B cell (primary cell): ENCODE results near the gene PLD5. TPM values are rescaled to one million over a fixed set of nuclear protein-coding genes. Genes with fewer than 3 reads are reported as not detected.

Source experiments
- ATAC-seq: fragments of 200-7000 bp; cut with Tn5 transposase; one replicate; pipeline ENCODE4 v1.10.0; 2021; ENCODE audit warnings: low read depth, mild to moderate bottlenecking, moderate number of reproducible peaks, moderate library complexity
- CTCF ChIA-PET: fragments of 350-600 bp; sonication (Branson Sonifier 250); formaldehyde crosslinking; loops from one replicate; lab custom pipeline; 2021; ENCODE audit warnings: antibody characterized with exemption, inconsistent platforms; lab: Charles Lee
- POLR2A ChIA-PET: fragments of 350-600 bp; sonication (Branson Sonifier 250); formaldehyde crosslinking; loops from one replicate; lab custom pipeline; 2021; ENCODE audit warnings: antibody characterized with exemption; lab: Charles Lee
- DNase-seq: peaks from one replicate; pipeline ENCODE4 v3.0.0; 2013
- H2AFZ ChIP-seq: 2 replicates; pipeline ENCODE4 v1.6.1; 2012; ENCODE audit warnings: mild to moderate bottlenecking, low read depth, low read length; ENCODE audit not compliant: insufficient read depth, poor library complexity, severe bottlenecking
- H3K27ac ChIP-seq, 2 donors: 1 replicate in 1 of 2; 2 replicates in 1 of 2; pipeline ENCODE4 v1.5.1; 2012 to 2013; ENCODE audit warnings: low read length in 2 of 2, mild to moderate bottlenecking in 2 of 2, moderate library complexity in 1 of 2
- H3K27me3 ChIP-seq, 4 experiments: fragments of 200-600 bp in 1 of 4; sonication (generic) in 1 of 4; replicated peaks in 1 of 4; 1 replicate in 2 of 4; 2 replicates in 2 of 4; pipeline versions ENCODE4 v1.6.1 to v1.7.0; 2013 to 2016; ENCODE audit warnings: low read length in 3 of 4, mild to moderate bottlenecking in 2 of 4, mixed read lengths in 1 of 4, moderate library complexity in 1 of 4; ENCODE audit not compliant: insufficient read depth in 4 of 4, control insufficient read depth in 3 of 4; ENCODE audit errors: control extremely low read depth in 1 of 4
- H3K36me3 ChIP-seq, 2 experiments: replicated peaks in 1 of 2; 1 replicate in 1 of 2; 2 replicates in 1 of 2; pipeline versions ENCODE4 v1.6.1 to v1.7.1; 2013; ENCODE audit warnings: low read length in 1 of 2; ENCODE audit not compliant: insufficient read depth in 2 of 2, control insufficient read depth in 1 of 2; ENCODE audit errors: control extremely low read depth in 1 of 2, extremely low read depth in 1 of 2
- H3K4me1 ChIP-seq, 2 donors: fragments of 200-600 bp in 1 of 2; sonication (generic) in 1 of 2; 1 replicate in 1 of 2; 2 replicates in 1 of 2; pipeline versions ENCODE4 v1.5.1 to v1.6.1; 2013 to 2017; ENCODE audit warnings: low read length in 2 of 2; ENCODE audit not compliant: control insufficient read depth in 2 of 2, insufficient read depth in 2 of 2
- H3K4me2 ChIP-seq: replicated peaks from 2 replicates; pipeline ENCODE3; 2012; ENCODE audit warnings: mild to moderate bottlenecking, low read depth, low read length; ENCODE audit not compliant: poor library complexity, severe bottlenecking
- H3K4me3 ChIP-seq, 5 experiments: fragments of 200-600 bp in 1 of 5; sonication (generic) in 1 of 5; 1 replicate in 3 of 5; 2 replicates in 2 of 5; pipeline versions ENCODE4 v1.5.1 to v1.7.0; 2011 to 2016; ENCODE audit warnings: low read length in 4 of 5, mild to moderate bottlenecking in 4 of 5, low read depth in 2 of 5, control low read depth in 1 of 5, moderate library complexity in 1 of 5; ENCODE audit not compliant: insufficient read depth in 1 of 5; ENCODE audit errors: control extremely low read depth in 1 of 5, extremely low read depth in 1 of 5
- H3K79me2 ChIP-seq: fragments of 200-600 bp; sonication (generic); one replicate; pipeline ENCODE4 v1.6.0; 2016; ENCODE audit warnings: low read length; ENCODE audit not compliant: control insufficient read depth, insufficient read depth
- H3K9ac ChIP-seq: fragments of 200-600 bp; sonication (generic); 2 replicates; pipeline ENCODE4 v1.6.1; 2017; ENCODE audit warnings: mild to moderate bottlenecking, low read length, moderate library complexity
- H3K9me3 ChIP-seq, 3 donors: one replicate each; pipeline versions ENCODE4 v1.6.1 to v1.7.1; 2013; ENCODE audit warnings: low read length in 2 of 3; ENCODE audit not compliant: control insufficient read depth in 2 of 3, insufficient read depth in 1 of 3; ENCODE audit errors: control extremely low read depth in 1 of 3
- H4K20me1 ChIP-seq: 2 replicates; pipeline ENCODE4 v1.6.0; 2012; ENCODE audit warnings: mild to moderate bottlenecking, low read length; ENCODE audit not compliant: insufficient read depth, control insufficient read depth, poor library complexity, severe bottlenecking
- H3K27ac Mint-ChIP-seq: one replicate; pipeline ENCODE4 v1.8.0; 2021; ENCODE audit warnings: mixed read lengths
- H3K27me3 Mint-ChIP-seq: one replicate; pipeline ENCODE4 v1.8.0; 2021; ENCODE audit warnings: mixed read lengths
- H3K4me1 Mint-ChIP-seq: one replicate; pipeline ENCODE4 v1.8.0; 2021; ENCODE audit warnings: mixed read lengths
- H3K4me3 Mint-ChIP-seq: one replicate; pipeline ENCODE4 v1.8.0; 2021; ENCODE audit warnings: mixed read lengths
- H3K9me3 Mint-ChIP-seq: one replicate; pipeline ENCODE4 v1.8.0; 2022; ENCODE audit warnings: mixed read lengths; ENCODE audit not compliant: insufficient read depth
- CTCF ChIP-seq: fragments of 200-600 bp; IDR thresholded peaks from one replicate; pipeline ENCODE4 v1.8.0; 2022; ENCODE audit warnings: antibody characterized with exemption, mild to moderate bottlenecking
- EZH2 ChIP-seq: IDR thresholded peaks from 2 replicates; pipeline ENCODE4 v1.6.1; 2012; ENCODE audit warnings: borderline replicate concordance, low read depth, mild to moderate bottlenecking, moderate library complexity, low read length; ENCODE audit not compliant: insufficient read depth, poor library complexity, severe bottlenecking
- WGBS: methylation state at CpG from one replicate; pipeline ENCODE4 v1.1.5; 2013; ENCODE audit warnings: missing lambda C conversion rate; ENCODE audit not compliant: insufficient coverage; 5-methylcytosine and 5-hydroxymethylcytosine counted together
- intact Hi-C: fragments of 100-400 bp; cut with micrococcal nuclease; formaldehyde crosslinking; loops from one replicate; pipeline ENCODE4 v1.10.0; 2022
- polyA plus RNA-seq: library from polyadenylated mRNA; depleted of rRNA; stranded (reverse); fragments of >200 nt; gene quantifications from 2 replicates; pipeline ENCODE4 v1.2.3, GENCODE V29; 2012
- total RNA-seq, 2 donors: library from RNA; stranded (reverse); fragments of 120-200 nt in 1 of 2; gene quantifications; 1 replicate in 1 of 2; 2 replicates in 1 of 2; pipeline versions ENCODE4 v1.2.3 to v1.2.4, GENCODE V29; 2013 to 2022

The PLD5 gene
- total and polyA plus RNA-seq, 2 donors (not counting 1 experiment from before 2014, with no cell fraction given): 0.37 to 1.9 TPM

GRCh38 chr1:242086093-242086492 lies 438.4 kb downstream of the PLD5 start:
- Histone ChIP-seq H3K27ac (no peak overlapping the region), H3K27me3 (no peaks in the 10 kb centered on the region), H3K4me2 (no peak overlapping the region), H3K36me3 (no peaks in the 10 kb centered on the region), H3K79me2 (no peaks in the 10 kb centered on the region), H3K9ac (no peak overlapping the region), H2AFZ (no peak overlapping the region), H3K4me1 (no peaks in the 10 kb centered on the region), H4K20me1 (no peaks in the 10 kb centered on the region), H3K4me3 (no peak overlapping the region), H3K9me3 (no peaks in the 10 kb centered on the region)
- H3K27ac Mint-ChIP-seq: no peak overlapping the region
- ATAC-seq (no peak), DNase-seq (no peak)
- 74% methylated on average over 3 of the region's 3 CpGs for WGBS
- no peaks in the 10 kb centered on the region for H3K9me3 Mint-ChIP-seq
- intact Hi-C loops: no loop called here
- no peak overlapping the region for H3K4me3 Mint-ChIP-seq
- peaks cover 11% of the 10 kb centered on the region for H3K27me3 Mint-ChIP-seq
- ChIA-PET CTCF (no interaction called here), POLR2A (no interaction called here)
- TF ChIP-seq EZH2 (no peak), CTCF (no peak)
- no peaks in the 10 kb centered on the region for H3K4me1 Mint-ChIP-seq

GRCh38 chr1:242083742-242084141 lies 440.8 kb downstream of the PLD5 start:
- Histone ChIP-seq H3K4me2 (no peak overlapping the region), H3K27me3 (no peaks in the 10 kb centered on the region), H3K79me2 (no peaks in the 10 kb centered on the region), H3K27ac (no peak overlapping the region), H3K9me3 (no peaks in the 10 kb centered on the region), H4K20me1 (no peaks in the 10 kb centered on the region), H2AFZ (no peak overlapping the region), H3K9ac (no peak overlapping the region), H3K4me3 (no peak overlapping the region), H3K36me3 (no peaks in the 10 kb centered on the region), H3K4me1 (no peaks in the 10 kb centered on the region)
- no peaks in the 10 kb centered on the region for H3K4me1 Mint-ChIP-seq
- ATAC-seq: no peak
- ChIA-PET CTCF (no interaction called here), POLR2A (no interaction called here)
- no peak for TF ChIP-seq EZH2
- DNase-seq: no peak
- H3K27me3 Mint-ChIP-seq: peaks cover 15% of the 10 kb centered on the region
- no peak overlapping the region for H3K27ac Mint-ChIP-seq
- intact Hi-C loops: no loop called here
- H3K4me3 Mint-ChIP-seq: no peak overlapping the region
- H3K9me3 Mint-ChIP-seq: peaks cover 2% of the 10 kb centered on the region
- no CpG with 5 or more reads among the region's 2 CpGs for WGBS
